ENCODE measurements around the gene FAM163B.
A peak's percentile ranks its signal among the peaks of the same experiment; 100 is the strongest.
"Not testable (repeated sequence)": the region's sequence is repeated elsewhere in the genome, so short reads cannot be mapped to it uniquely, and the experiment has no call there.

The FAM163B gene

GRCh38 chr9:133639613-133640012, 30.4 kb upstream of the FAM163B start:
- no peak for DNase-seq

GRCh38 chr9:133638711-133639110, 29.5 kb upstream of the FAM163B start:
- no peak for DNase-seq

- no peak for DNase-seq
Measured at GRCh38 chr9:133638076-133638475, 28.9 kb upstream of the FAM163B start.

- DNase-seq = no peak
Measured at GRCh38 chr9:133637451-133638055, 28.4 kb upstream of the FAM163B start.

GRCh38 chr9:133636902-133637301, 27.7 kb upstream of the FAM163B start:
- DNase-seq = no peak

GRCh38 chr9:133635533-133636531, 26.6 kb upstream of the FAM163B start, which contains the start of gene DBH:
TSS of gene DBH (plus strand) at chr9:133636363. CDS start at chr9:133636372, 9 bp downstream.
- peak; percentile 73 for DNase-seq

GRCh38 chr9:133635098-133635497, 25.9 kb upstream of the FAM163B start:
- peak; percentile 40 for DNase-seq

GRCh38 chr9:133634081-133634691, 25.0 kb upstream of the FAM163B start:
- DNase-seq = no peak

GRCh38 chr9:133633681-133634080, 24.5 kb upstream of the FAM163B start:
- no peak for DNase-seq

GRCh38 chr9:133632806-133633680, 23.9 kb upstream of the FAM163B start:
- no peak for DNase-seq

- no peak for DNase-seq
Measured at GRCh38 chr9:133631111-133631510, 21.9 kb upstream of the FAM163B start.

- DNase-seq = no peak
Measured at GRCh38 chr9:133629221-133630110, 20.3 kb upstream of the FAM163B start.

- no peak for DNase-seq
Measured at GRCh38 chr9:133628766-133629165, 19.6 kb upstream of the FAM163B start.

- peak; percentile 30 for DNase-seq
Measured at GRCh38 chr9:133627341-133627740, 18.2 kb upstream of the FAM163B start.

- not testable (repeated sequence) for DNase-seq
Measured at GRCh38 chr9:133626008-133626407, 16.8 kb upstream of the FAM163B start.

GRCh38 chr9:133622555-133622954, 13.4 kb upstream of the FAM163B start:
- DNase-seq = no peak

- no peak for DNase-seq
Measured at GRCh38 chr9:133621725-133622267, 12.6 kb upstream of the FAM163B start.

- no peak for DNase-seq
Measured at GRCh38 chr9:133619791-133620190, 10.6 kb upstream of the FAM163B start.

GRCh38 chr9:133618726-133619125, 9.5 kb upstream of the FAM163B start:
- DNase-seq = no peak

- DNase-seq = no peak
Measured at GRCh38 chr9:133616643-133617405, 7.6 kb upstream of the FAM163B start.
